SK-N-SH (cell line): ENCODE measurements around the gene ZFYVE27.
A peak's percentile ranks its signal among the peaks of the same experiment; 100 is the strongest.

Experiments
- CTCF ChIP-seq: fragments of 200-600 bp; sonication (generic); IDR thresholded peaks from 2 replicates; pipeline ENCODE4 v1.6.1; 2017; ENCODE audit warnings: antibody characterized with exemption, mild to moderate bottlenecking, moderate library complexity
- EP300 ChIP-seq, 2 experiments: IDR thresholded peaks; 2 replicates each; pipeline versions ENCODE4 v1.4.0 to v1.6.1; 2012; ENCODE audit warnings: borderline replicate concordance in 1 of 2, low read depth in 1 of 2, low read length in 1 of 2
- POLR2AphosphoS5 ChIP-seq: IDR thresholded peaks from 2 replicates; pipeline ENCODE4 v1.6.1; 2012; ENCODE audit warnings: low read depth, low read length
- RAD21 ChIP-seq: IDR thresholded peaks from 2 replicates; pipeline ENCODE4 v1.6.1; 2012; ENCODE audit warnings: mild to moderate bottlenecking, low read length
- RFX5 ChIP-seq: IDR thresholded peaks from 2 replicates; pipeline ENCODE4 v1.6.1; 2012; ENCODE audit warnings: mild to moderate bottlenecking, improper control_type of control experiment, low read length
- SMC3 ChIP-seq: IDR thresholded peaks from 2 replicates; pipeline ENCODE4 v1.6.1; 2012; ENCODE audit warnings: low read depth, low read length, improper control_type of control experiment
- TAF1 ChIP-seq: IDR thresholded peaks from 2 replicates; pipeline ENCODE4 v1.6.1; 2012; ENCODE audit warnings: low read depth, mild to moderate bottlenecking, low read length, moderate library complexity, borderline replicate concordance
- TCF12 ChIP-seq: IDR thresholded peaks from 2 replicates; pipeline ENCODE4 v1.4.0; 2012
- TF ChIP-seq, protein P1 (sequence below): IDR thresholded peaks from 2 replicates; pipeline ENCODE4 v1.6.1; 2012; ENCODE audit warnings: mild to moderate bottlenecking, low read depth, low read length, moderate library complexity
- TF ChIP-seq, protein P2 (sequence below): IDR thresholded peaks from 2 replicates; pipeline ENCODE4 v1.4.0; 2012; ENCODE audit warnings: low read depth

DNA sequence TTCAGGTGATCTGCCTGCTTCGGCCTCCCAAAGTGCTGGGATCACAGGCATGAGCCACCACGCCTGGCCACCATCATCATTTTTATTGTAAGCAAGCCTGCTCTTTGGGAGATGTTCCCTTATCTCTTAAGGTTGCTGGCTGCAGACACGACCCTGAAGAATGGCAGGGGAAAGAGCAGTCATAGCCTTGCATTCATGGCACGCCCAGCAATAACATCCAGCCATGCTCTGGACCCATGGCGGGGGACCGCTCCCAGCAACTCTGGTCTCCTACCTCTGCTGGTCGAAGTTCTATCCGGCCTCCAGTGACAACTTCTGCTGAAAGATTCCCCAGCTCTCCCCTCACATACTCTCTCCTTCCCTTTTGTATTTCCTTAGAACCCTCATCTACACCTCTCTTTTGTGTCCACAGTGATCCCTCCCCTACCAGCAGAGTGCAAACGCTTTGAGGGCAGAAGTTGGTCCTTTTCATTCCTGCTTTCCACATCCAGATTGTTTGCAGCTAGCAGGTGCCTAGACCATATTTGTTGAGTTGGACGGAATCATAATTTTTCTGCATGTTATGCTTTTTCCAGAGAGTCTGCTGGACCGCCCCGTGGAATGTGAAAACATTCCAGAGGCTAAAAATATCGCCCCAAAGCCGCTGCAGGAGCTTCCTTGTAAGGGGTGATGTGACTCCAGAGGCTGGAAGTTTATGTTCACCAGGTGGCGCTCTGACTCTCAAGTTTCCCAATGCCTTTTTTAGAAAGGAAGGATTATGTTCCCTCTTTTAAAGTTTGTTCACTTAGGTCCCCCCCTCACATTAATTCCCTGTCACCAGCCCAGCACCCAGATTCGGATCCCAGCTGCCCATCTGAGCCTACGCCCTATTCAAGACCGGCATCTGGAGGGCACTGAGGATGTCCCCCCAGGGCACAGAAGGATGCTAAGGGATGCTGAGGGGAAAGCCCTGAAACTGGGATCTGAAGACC, 27.7 kb upstream of the ZFYVE27 start:
- TF ChIP-seq, protein P1, sequence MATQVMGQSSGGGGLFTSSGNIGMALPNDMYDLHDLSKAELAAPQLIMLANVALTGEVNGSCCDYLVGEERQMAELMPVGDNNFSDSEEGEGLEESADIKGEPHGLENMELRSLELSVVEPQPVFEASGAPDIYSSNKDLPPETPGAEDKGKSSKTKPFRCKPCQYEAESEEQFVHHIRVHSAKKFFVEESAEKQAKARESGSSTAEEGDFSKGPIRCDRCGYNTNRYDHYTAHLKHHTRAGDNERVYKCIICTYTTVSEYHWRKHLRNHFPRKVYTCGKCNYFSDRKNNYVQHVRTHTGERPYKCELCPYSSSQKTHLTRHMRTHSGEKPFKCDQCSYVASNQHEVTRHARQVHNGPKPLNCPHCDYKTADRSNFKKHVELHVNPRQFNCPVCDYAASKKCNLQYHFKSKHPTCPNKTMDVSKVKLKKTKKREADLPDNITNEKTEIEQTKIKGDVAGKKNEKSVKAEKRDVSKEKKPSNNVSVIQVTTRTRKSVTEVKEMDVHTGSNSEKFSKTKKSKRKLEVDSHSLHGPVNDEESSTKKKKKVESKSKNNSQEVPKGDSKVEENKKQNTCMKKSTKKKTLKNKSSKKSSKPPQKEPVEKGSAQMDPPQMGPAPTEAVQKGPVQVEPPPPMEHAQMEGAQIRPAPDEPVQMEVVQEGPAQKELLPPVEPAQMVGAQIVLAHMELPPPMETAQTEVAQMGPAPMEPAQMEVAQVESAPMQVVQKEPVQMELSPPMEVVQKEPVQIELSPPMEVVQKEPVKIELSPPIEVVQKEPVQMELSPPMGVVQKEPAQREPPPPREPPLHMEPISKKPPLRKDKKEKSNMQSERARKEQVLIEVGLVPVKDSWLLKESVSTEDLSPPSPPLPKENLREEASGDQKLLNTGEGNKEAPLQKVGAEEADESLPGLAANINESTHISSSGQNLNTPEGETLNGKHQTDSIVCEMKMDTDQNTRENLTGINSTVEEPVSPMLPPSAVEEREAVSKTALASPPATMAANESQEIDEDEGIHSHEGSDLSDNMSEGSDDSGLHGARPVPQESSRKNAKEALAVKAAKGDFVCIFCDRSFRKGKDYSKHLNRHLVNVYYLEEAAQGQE = no peak
- TF ChIP-seq TAF1 (no peak), POLR2AphosphoS5 (no peak), CTCF (peak; percentile 81), RFX5 (no peak), RAD21 (peak; percentile 73), SMC3 (peak; percentile 84), TCF12 (no peak), EP300 (IDR thresholded peaks at IDR 0.05; ENCODE audit: borderline replicate concordance in 1 of 2, low read depth in 1 of 2, low read length in 1 of 2) (no peak)
- TF ChIP-seq, protein P2, sequence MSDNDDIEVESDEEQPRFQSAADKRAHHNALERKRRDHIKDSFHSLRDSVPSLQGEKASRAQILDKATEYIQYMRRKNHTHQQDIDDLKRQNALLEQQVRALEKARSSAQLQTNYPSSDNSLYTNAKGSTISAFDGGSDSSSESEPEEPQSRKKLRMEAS = no peak
